HEK293T (cell line): ENCODE measurements around the gene TOMM22.
A peak's percentile ranks its signal among the peaks of the same experiment; 100 is the strongest.

Experiments
- BHLHE40 ChIP-seq: fragments of 450-650 bp; IDR thresholded peaks from 2 replicates; pipeline ENCODE4 v1.6.1; 2016; ENCODE audit warnings: mild to moderate bottlenecking, moderate library complexity, borderline replicate concordance
- CTBP1 ChIP-seq: fragments of 450-650 bp; IDR thresholded peaks from 2 replicates; pipeline ENCODE4 v1.6.1; 2016; ENCODE audit warnings: borderline replicate concordance
- ELF4 ChIP-seq: fragments of 450-650 bp; IDR thresholded peaks from 2 replicates; pipeline ENCODE4 v1.6.1; 2017; ENCODE audit warnings: antibody characterized with exemption
- FOXK2 ChIP-seq: fragments of 450-650 bp; IDR thresholded peaks from 2 replicates; pipeline ENCODE4 v1.6.1; 2016; ENCODE audit warnings: mild to moderate bottlenecking
- FOXM1 ChIP-seq: fragments of 450-650 bp; IDR thresholded peaks from 2 replicates; pipeline ENCODE4 v1.6.1; 2017; ENCODE audit warnings: mild to moderate bottlenecking, borderline replicate concordance
- HDGF ChIP-seq: fragments of 450-650 bp; IDR thresholded peaks from 2 replicates; pipeline ENCODE4 v1.6.1; 2017; ENCODE audit warnings: antibody characterized with exemption, borderline replicate concordance
- L3MBTL2 ChIP-seq: fragments of 450-650 bp; conservative IDR thresholded peaks from 2 replicates; pipeline ENCODE4 v1.6.1; 2016; ENCODE audit warnings: mild to moderate bottlenecking
- LEF1 ChIP-seq: fragments of 450-650 bp; IDR thresholded peaks from 2 replicates; pipeline ENCODE4 v1.6.1; 2017; ENCODE audit warnings: mild to moderate bottlenecking, borderline replicate concordance
- SP1 ChIP-seq: fragments of 450-650 bp; IDR thresholded peaks from 2 replicates; pipeline ENCODE4 v1.6.1; 2017
- SUZ12 ChIP-seq: fragments of 450-650 bp; IDR thresholded peaks from 2 replicates; pipeline ENCODE4 v1.6.1; 2016; ENCODE audit warnings: mild to moderate bottlenecking
- TARDBP ChIP-seq: fragments of 450-650 bp; IDR thresholded peaks from 2 replicates; pipeline ENCODE4 v1.6.1; 2016
- ZNF384 ChIP-seq: fragments of 450-650 bp; IDR thresholded peaks from 2 replicates; pipeline ENCODE4 v1.6.1; 2016
- TF ChIP-seq, protein P1 (sequence below): fragments of 450-650 bp; IDR thresholded peaks from 2 replicates; pipeline ENCODE4 v1.6.1; 2016

GRCh38 chr22:38681582-38682335 lies at the start of gene TOMM22:
- TF ChIP-seq ELF4 (peak; percentile 94), LEF1 (peak; percentile 91), FOXM1 (no peak), L3MBTL2 (peak; percentile 64), TARDBP (no peak), ZNF384 (no peak), FOXK2 (no peak), CTBP1 (peak; percentile 36; the same call in 1 of the 2 replicates), SUZ12 (no peak), BHLHE40 (no peak), HDGF (no peak), SP1 (no peak)
- TF ChIP-seq, protein P1, sequence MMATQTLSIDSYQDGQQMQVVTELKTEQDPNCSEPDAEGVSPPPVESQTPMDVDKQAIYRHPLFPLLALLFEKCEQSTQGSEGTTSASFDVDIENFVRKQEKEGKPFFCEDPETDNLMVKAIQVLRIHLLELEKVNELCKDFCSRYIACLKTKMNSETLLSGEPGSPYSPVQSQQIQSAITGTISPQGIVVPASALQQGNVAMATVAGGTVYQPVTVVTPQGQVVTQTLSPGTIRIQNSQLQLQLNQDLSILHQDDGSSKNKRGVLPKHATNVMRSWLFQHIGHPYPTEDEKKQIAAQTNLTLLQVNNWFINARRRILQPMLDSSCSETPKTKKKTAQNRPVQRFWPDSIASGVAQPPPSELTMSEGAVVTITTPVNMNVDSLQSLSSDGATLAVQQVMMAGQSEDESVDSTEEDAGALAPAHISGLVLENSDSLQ, result peak; percentile 39
